ENCODE results near the gene C9.
"Not testable (repeated sequence)": the region's sequence is repeated elsewhere in the genome, so short reads cannot be mapped to it uniquely, and the experiment has no call there.

C9 gene

GRCh38 chr5:39272869-39273231 is 91.4 kb downstream of the C9 start:
- not testable (repeated sequence) for H3K27me3 ChIP-seq (ENCODE audit: control insufficient read depth in 1 of 2, insufficient read depth in 2 of 2, low read length in 2 of 2); H3K4me1 ChIP-seq (ENCODE audit: control insufficient read depth in 1 of 2, insufficient read depth in 2 of 2, low read length in 2 of 2); H3K9me3 ChIP-seq (ENCODE audit: control insufficient read depth in 1 of 2, low read length in 2 of 2); H3K27ac ChIP-seq (ENCODE audit: low read depth, low read length); H3K36me3 ChIP-seq (ENCODE audit: control insufficient read depth in 1 of 2, insufficient read depth in 2 of 2, low read length in 2 of 2); H3K4me3 ChIP-seq (ENCODE audit: low read depth in 1 of 2, low read length in 2 of 2); H3K9ac ChIP-seq (ENCODE audit: low read depth in 1 of 2, low read length in 2 of 2)

GRCh38 chr5:39270225-39270848 is 94.0 kb downstream of the C9 start:
- H3K27me3 ChIP-seq (ENCODE audit: control insufficient read depth in 1 of 2, insufficient read depth in 2 of 2, low read length in 2 of 2), result no peaks in the 10 kb centered on the region
- peaks cover 6 to 13% of the 10 kb centered on the region in 2 donors for H3K4me1 ChIP-seq (ENCODE audit: control insufficient read depth in 1 of 2, insufficient read depth in 2 of 2, low read length in 2 of 2)
- H3K4me3 ChIP-seq (ENCODE audit: low read depth in 1 of 2, low read length in 2 of 2), result no peak overlapping the region
- H3K36me3 ChIP-seq (ENCODE audit: control insufficient read depth in 1 of 2, insufficient read depth in 2 of 2, low read length in 2 of 2), result no peaks in the 10 kb centered on the region
- H3K27ac ChIP-seq (ENCODE audit: low read depth, low read length), result no peak overlapping the region
- H3K9ac ChIP-seq (ENCODE audit: low read depth in 1 of 2, low read length in 2 of 2), result no peak overlapping the region
- no peaks in the 10 kb centered on the region for H3K9me3 ChIP-seq (ENCODE audit: control insufficient read depth in 1 of 2, low read length in 2 of 2)

GRCh38 chr5:39267186-39267585 is 97.1 kb downstream of the C9 start:
- no peak overlapping the region for H3K9ac ChIP-seq (ENCODE audit: low read depth in 1 of 2, low read length in 2 of 2)
- H3K4me1 ChIP-seq (ENCODE audit: control insufficient read depth in 1 of 2, insufficient read depth in 2 of 2, low read length in 2 of 2), result peaks cover 0 to 9% of the 10 kb centered on the region in 2 donors
- no peak overlapping the region for H3K27ac ChIP-seq (ENCODE audit: low read depth, low read length)
- H3K36me3 ChIP-seq (ENCODE audit: control insufficient read depth in 1 of 2, insufficient read depth in 2 of 2, low read length in 2 of 2), result no peaks in the 10 kb centered on the region
- no peaks in the 10 kb centered on the region for H3K9me3 ChIP-seq (ENCODE audit: control insufficient read depth in 1 of 2, low read length in 2 of 2)
- H3K4me3 ChIP-seq (ENCODE audit: low read depth in 1 of 2, low read length in 2 of 2), result no peak overlapping the region
- no peaks in the 10 kb centered on the region for H3K27me3 ChIP-seq (ENCODE audit: control insufficient read depth in 1 of 2, insufficient read depth in 2 of 2, low read length in 2 of 2)

- H3K27ac ChIP-seq (ENCODE audit: low read depth, low read length), result no peak overlapping the region
- peaks cover 0 to 9% of the 10 kb centered on the region in 2 donors for H3K4me1 ChIP-seq (ENCODE audit: control insufficient read depth in 1 of 2, insufficient read depth in 2 of 2, low read length in 2 of 2)
- no peaks in the 10 kb centered on the region for H3K9me3 ChIP-seq (ENCODE audit: control insufficient read depth in 1 of 2, low read length in 2 of 2)
- no peaks in the 10 kb centered on the region for H3K27me3 ChIP-seq (ENCODE audit: control insufficient read depth in 1 of 2, insufficient read depth in 2 of 2, low read length in 2 of 2)
- no peak overlapping the region for H3K4me3 ChIP-seq (ENCODE audit: low read depth in 1 of 2, low read length in 2 of 2)
- no peak overlapping the region for H3K9ac ChIP-seq (ENCODE audit: low read depth in 1 of 2, low read length in 2 of 2)
- H3K36me3 ChIP-seq (ENCODE audit: control insufficient read depth in 1 of 2, insufficient read depth in 2 of 2, low read length in 2 of 2), result no peaks in the 10 kb centered on the region
Observed at GRCh38 chr5:39266442-39266841, 97.9 kb downstream of the C9 start.

GRCh38 chr5:39264528-39264927 is 99.8 kb downstream of the C9 start:
- H3K9ac ChIP-seq (ENCODE audit: low read depth in 1 of 2, low read length in 2 of 2), result no peak overlapping the region
- H3K4me3 ChIP-seq (ENCODE audit: low read depth in 1 of 2, low read length in 2 of 2), result no peak overlapping the region
- no peaks in the 10 kb centered on the region for H3K36me3 ChIP-seq (ENCODE audit: control insufficient read depth in 1 of 2, insufficient read depth in 2 of 2, low read length in 2 of 2)
- no peaks in the 10 kb centered on the region for H3K27me3 ChIP-seq (ENCODE audit: control insufficient read depth in 1 of 2, insufficient read depth in 2 of 2, low read length in 2 of 2)
- peaks cover 0 to 9% of the 10 kb centered on the region in 2 donors for H3K4me1 ChIP-seq (ENCODE audit: control insufficient read depth in 1 of 2, insufficient read depth in 2 of 2, low read length in 2 of 2)
- H3K9me3 ChIP-seq (ENCODE audit: control insufficient read depth in 1 of 2, low read length in 2 of 2), result no peaks in the 10 kb centered on the region
- no peak overlapping the region for H3K27ac ChIP-seq (ENCODE audit: low read depth, low read length)

GRCh38 chr5:39262981-39263380 is 101.3 kb downstream of the C9 start:
- Histone ChIP-seq H3K4me1 (ENCODE audit: control insufficient read depth in 1 of 2, insufficient read depth in 2 of 2, low read length in 2 of 2) (peaks cover under 1 to 9% of the 10 kb centered on the region in 2 donors), H3K4me3 (ENCODE audit: low read depth in 1 of 2, low read length in 2 of 2) (no peak overlapping the region), H3K36me3 (ENCODE audit: control insufficient read depth in 1 of 2, insufficient read depth in 2 of 2, low read length in 2 of 2) (no peaks in the 10 kb centered on the region), H3K27ac (ENCODE audit: low read depth, low read length) (no peak overlapping the region), H3K9me3 (ENCODE audit: control insufficient read depth in 1 of 2, low read length in 2 of 2) (no peaks in the 10 kb centered on the region), H3K27me3 (ENCODE audit: control insufficient read depth in 1 of 2, insufficient read depth in 2 of 2, low read length in 2 of 2) (no peaks in the 10 kb centered on the region), H3K9ac (ENCODE audit: low read depth in 1 of 2, low read length in 2 of 2) (no peak overlapping the region)

- Histone ChIP-seq H3K4me3 (ENCODE audit: low read depth in 1 of 2, low read length in 2 of 2) (no peak overlapping the region), H3K4me1 (ENCODE audit: control insufficient read depth in 1 of 2, insufficient read depth in 2 of 2, low read length in 2 of 2) (peaks cover 10 to 17% of the 10 kb centered on the region in 2 donors), H3K36me3 (ENCODE audit: control insufficient read depth in 1 of 2, insufficient read depth in 2 of 2, low read length in 2 of 2) (no peaks in the 10 kb centered on the region), H3K27ac (ENCODE audit: low read depth, low read length) (no peak overlapping the region), H3K9me3 (ENCODE audit: control insufficient read depth in 1 of 2, low read length in 2 of 2) (no peaks in the 10 kb centered on the region), H3K9ac (ENCODE audit: low read depth in 1 of 2, low read length in 2 of 2) (no peak overlapping the region), H3K27me3 (ENCODE audit: control insufficient read depth in 1 of 2, insufficient read depth in 2 of 2, low read length in 2 of 2) (no peaks in the 10 kb centered on the region)
Observed at GRCh38 chr5:39260095-39260494, 104.2 kb downstream of the C9 start.

GRCh38 chr5:39257554-39257953 is 106.7 kb downstream of the C9 start:
- Histone ChIP-seq H3K9ac (ENCODE audit: low read depth in 1 of 2, low read length in 2 of 2) (no peak overlapping the region), H3K36me3 (ENCODE audit: control insufficient read depth in 1 of 2, insufficient read depth in 2 of 2, low read length in 2 of 2) (no peaks in the 10 kb centered on the region), H3K27ac (ENCODE audit: low read depth, low read length) (no peak overlapping the region), H3K27me3 (ENCODE audit: control insufficient read depth in 1 of 2, insufficient read depth in 2 of 2, low read length in 2 of 2) (no peaks in the 10 kb centered on the region), H3K9me3 (ENCODE audit: control insufficient read depth in 1 of 2, low read length in 2 of 2) (no peaks in the 10 kb centered on the region), H3K4me3 (ENCODE audit: low read depth in 1 of 2, low read length in 2 of 2) (no peak overlapping the region), H3K4me1 (ENCODE audit: control insufficient read depth in 1 of 2, insufficient read depth in 2 of 2, low read length in 2 of 2) (peaks cover 10 to 17% of the 10 kb centered on the region in 2 donors)

GRCh38 chr5:39256477-39257235 is 107.6 kb downstream of the C9 start:
- H3K9ac ChIP-seq (ENCODE audit: low read depth in 1 of 2, low read length in 2 of 2), result no peak overlapping the region

GRCh38 chr5:39255406-39255805 is 108.9 kb downstream of the C9 start:
- Histone ChIP-seq H3K27me3 (ENCODE audit: control insufficient read depth in 1 of 2, insufficient read depth in 2 of 2, low read length in 2 of 2) (no peaks in the 10 kb centered on the region), H3K27ac (ENCODE audit: low read depth, low read length) (no peak overlapping the region), H3K36me3 (ENCODE audit: control insufficient read depth in 1 of 2, insufficient read depth in 2 of 2, low read length in 2 of 2) (no peaks in the 10 kb centered on the region), H3K9ac (ENCODE audit: low read depth in 1 of 2, low read length in 2 of 2) (no peak overlapping the region), H3K4me1 (ENCODE audit: control insufficient read depth in 1 of 2, insufficient read depth in 2 of 2, low read length in 2 of 2) (peaks cover 10 to 17% of the 10 kb centered on the region in 2 donors), H3K9me3 (ENCODE audit: control insufficient read depth in 1 of 2, low read length in 2 of 2) (no peaks in the 10 kb centered on the region), H3K4me3 (ENCODE audit: low read depth in 1 of 2, low read length in 2 of 2) (no peak overlapping the region)

More at GRCh38 chr5:39256477-39257235, 107.6 kb downstream of the C9 start:
- H3K36me3 ChIP-seq (ENCODE audit: control insufficient read depth in 1 of 2, insufficient read depth in 2 of 2, low read length in 2 of 2), result no peaks in the 10 kb centered on the region
- H3K27ac ChIP-seq (ENCODE audit: low read depth, low read length), result no peak overlapping the region
- peaks cover 10 to 17% of the 10 kb centered on the region in 2 donors for H3K4me1 ChIP-seq (ENCODE audit: control insufficient read depth in 1 of 2, insufficient read depth in 2 of 2, low read length in 2 of 2)
- H3K27me3 ChIP-seq (ENCODE audit: control insufficient read depth in 1 of 2, insufficient read depth in 2 of 2, low read length in 2 of 2), result no peaks in the 10 kb centered on the region
- no peaks in the 10 kb centered on the region for H3K9me3 ChIP-seq (ENCODE audit: control insufficient read depth in 1 of 2, low read length in 2 of 2)
- peak overlapping the region in 1 of 2 donors; percentile 13 for H3K4me3 ChIP-seq (ENCODE audit: low read depth in 1 of 2, low read length in 2 of 2)
